ENCODE measurements around the gene TFDP1. TPM values are rescaled to one million over a fixed set of nuclear protein-coding genes. Genes with fewer than 3 reads are reported as not detected.

The TFDP1 gene
- total RNA-seq, 1 experiment from 2014 or later, result 107 TPM

DNA sequence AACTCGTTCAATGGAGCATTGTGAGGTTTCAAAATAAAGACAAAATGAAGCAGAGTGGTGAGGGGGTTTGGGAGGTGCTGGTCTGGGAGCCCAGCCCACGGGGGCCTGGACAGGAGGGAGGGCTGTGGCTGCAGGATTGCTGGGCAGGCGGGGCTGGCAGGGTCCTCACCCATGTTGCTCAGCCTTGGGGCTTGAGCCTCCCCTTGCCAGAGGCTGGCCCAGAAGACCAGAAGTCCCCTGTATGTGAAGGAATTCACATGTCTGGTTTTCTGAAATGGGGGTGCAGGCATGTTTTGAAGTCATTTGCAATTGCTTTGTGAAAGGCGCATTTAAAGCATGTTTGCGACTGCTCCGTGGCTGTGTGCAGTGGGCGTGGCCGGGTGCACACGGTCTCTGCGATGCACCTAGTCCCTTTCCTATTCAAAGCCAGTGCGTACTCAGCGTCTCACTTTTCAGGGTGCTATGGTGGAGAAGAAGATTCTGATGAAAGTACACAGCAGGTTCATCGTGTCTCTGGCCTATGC, 84.7 kb downstream of the TFDP1 start:
- POLR2A ChIA-PET (ENCODE audit: unreplicated experiment), result no interaction called here
- CTCF ChIA-PET, result no interaction called here

DNA sequence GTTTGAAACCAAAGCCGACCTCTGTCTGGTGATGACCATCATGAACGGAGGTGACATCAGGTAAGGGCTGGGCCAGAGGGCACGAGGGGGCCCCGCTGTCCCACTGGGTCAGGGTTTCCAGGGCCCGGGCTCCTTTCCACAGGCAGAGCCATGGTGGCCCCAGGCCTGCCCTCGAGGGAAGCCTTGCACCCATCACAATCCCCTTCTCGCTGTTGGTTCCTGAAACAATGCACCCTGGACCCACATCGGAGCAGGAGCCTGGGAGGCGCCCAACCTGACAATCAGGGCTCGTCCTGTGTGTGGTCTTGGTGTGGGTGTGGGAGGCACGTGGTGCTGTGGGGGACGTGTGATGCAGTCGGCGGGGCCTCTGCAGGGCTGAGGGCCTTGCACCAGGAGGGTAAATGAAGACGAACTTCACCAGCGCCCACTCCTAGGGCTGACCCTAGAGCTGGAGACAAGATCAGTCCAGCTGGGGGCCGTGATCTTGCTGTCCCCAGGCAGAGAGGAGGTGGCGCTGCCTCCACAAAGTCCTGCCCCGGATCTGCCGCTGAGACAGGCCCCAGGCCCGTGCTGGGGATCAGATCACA, 85.3 kb downstream of the TFDP1 start:
- H3K9me2 ChIP-seq (ENCODE audit: insufficient read depth), result no peaks in the 10 kb centered on the region
- TF ChIP-seq, protein P1, sequence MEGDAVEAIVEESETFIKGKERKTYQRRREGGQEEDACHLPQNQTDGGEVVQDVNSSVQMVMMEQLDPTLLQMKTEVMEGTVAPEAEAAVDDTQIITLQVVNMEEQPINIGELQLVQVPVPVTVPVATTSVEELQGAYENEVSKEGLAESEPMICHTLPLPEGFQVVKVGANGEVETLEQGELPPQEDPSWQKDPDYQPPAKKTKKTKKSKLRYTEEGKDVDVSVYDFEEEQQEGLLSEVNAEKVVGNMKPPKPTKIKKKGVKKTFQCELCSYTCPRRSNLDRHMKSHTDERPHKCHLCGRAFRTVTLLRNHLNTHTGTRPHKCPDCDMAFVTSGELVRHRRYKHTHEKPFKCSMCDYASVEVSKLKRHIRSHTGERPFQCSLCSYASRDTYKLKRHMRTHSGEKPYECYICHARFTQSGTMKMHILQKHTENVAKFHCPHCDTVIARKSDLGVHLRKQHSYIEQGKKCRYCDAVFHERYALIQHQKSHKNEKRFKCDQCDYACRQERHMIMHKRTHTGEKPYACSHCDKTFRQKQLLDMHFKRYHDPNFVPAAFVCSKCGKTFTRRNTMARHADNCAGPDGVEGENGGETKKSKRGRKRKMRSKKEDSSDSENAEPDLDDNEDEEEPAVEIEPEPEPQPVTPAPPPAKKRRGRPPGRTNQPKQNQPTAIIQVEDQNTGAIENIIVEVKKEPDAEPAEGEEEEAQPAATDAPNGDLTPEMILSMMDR (conservative IDR thresholded peaks at IDR 0.05), result no peak
- TF ChIP-seq EZH2 (IDR thresholded peaks at IDR 0.05; ENCODE audit: low read depth), result no peak
- H3K9me3 ChIP-seq (ENCODE audit: insufficient read depth, low read depth), result no peaks in the 10 kb centered on the region
- no peak overlapping the region for H3K27ac ChIP-seq
- H3K4me2 ChIP-seq, result no peak overlapping the region
- H3K36me3 ChIP-seq (ENCODE audit: low read depth), result no peaks in the 10 kb centered on the region
- no peaks in the 10 kb centered on the region for H3F3A ChIP-seq (ENCODE audit: insufficient read depth, low read depth)
- BruUV-seq (replicated peaks), result no TSS peak
- H3K4me1 ChIP-seq (replicated peaks; ENCODE audit: insufficient read depth), result no peaks in the 10 kb centered on the region
- CTCF ChIA-PET, result no interaction called here
- POLR2A ChIA-PET (ENCODE audit: unreplicated experiment), result no interaction called here
- H3K27me3 ChIP-seq (ENCODE audit: insufficient read depth, low read depth), result peaks cover 45% of the 10 kb centered on the region
- no peak overlapping the region for H3K4me3 ChIP-seq
- no peaks in the 10 kb centered on the region for H3K79me2 ChIP-seq (ENCODE audit: low read depth)
- intact Hi-C loops (cut with micrococcal nuclease; ENCODE audit: unreplicated experiment), result no loop called here
- DNase-seq, result no peak
- no peak overlapping the region for H2AFZ ChIP-seq
- no peaks in the 10 kb centered on the region for H4K20me1 ChIP-seq (ENCODE audit: insufficient read depth)

More for the DNA sequence above, 84.7 kb downstream of the TFDP1 start:
- Histone ChIP-seq H3K27ac (no peak overlapping the region), H3K4me1 (replicated peaks; ENCODE audit: insufficient read depth) (no peaks in the 10 kb centered on the region), H3K9me2 (ENCODE audit: insufficient read depth) (no peaks in the 10 kb centered on the region), H3K9me3 (ENCODE audit: insufficient read depth, low read depth) (no peaks in the 10 kb centered on the region), H3K36me3 (ENCODE audit: low read depth) (no peaks in the 10 kb centered on the region), H4K20me1 (ENCODE audit: insufficient read depth) (no peaks in the 10 kb centered on the region), H3K79me2 (ENCODE audit: low read depth) (no peaks in the 10 kb centered on the region), H3K27me3 (ENCODE audit: insufficient read depth, low read depth) (peaks cover 50% of the 10 kb centered on the region), H2AFZ (no peak overlapping the region), H3K4me2 (no peak overlapping the region), H3K4me3 (no peak overlapping the region), H3F3A (ENCODE audit: insufficient read depth, low read depth) (no peaks in the 10 kb centered on the region)
- DNase-seq, result no peak
- BruUV-seq (replicated peaks), result no TSS peak
- intact Hi-C loops (cut with micrococcal nuclease; ENCODE audit: unreplicated experiment), result no loop called here
- TF ChIP-seq, protein P1 (conservative IDR thresholded peaks at IDR 0.05), result no peak
- TF ChIP-seq EZH2 (IDR thresholded peaks at IDR 0.05; ENCODE audit: low read depth), result no peak

DNA sequence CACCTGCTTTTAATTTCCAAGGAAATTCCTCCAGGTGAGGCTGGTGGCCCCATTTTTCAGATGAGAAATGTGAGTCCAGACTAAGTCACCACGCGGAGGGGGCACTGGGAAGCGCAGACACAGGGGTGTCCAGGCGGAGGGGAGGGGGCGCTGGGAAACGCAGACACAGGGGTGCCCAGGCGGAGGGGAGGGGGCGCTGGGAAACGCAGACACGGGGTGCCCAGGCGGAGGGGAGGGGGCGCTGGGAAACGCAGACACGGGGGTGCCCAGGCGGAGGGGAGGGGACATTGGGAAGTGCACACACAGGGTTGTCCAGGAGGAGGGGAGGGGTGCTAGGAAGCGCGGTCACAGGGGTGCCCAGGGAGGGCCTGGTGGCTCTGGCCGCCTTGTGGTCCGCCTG, 86.0 kb downstream of the TFDP1 start:
- ChIA-PET POLR2A (ENCODE audit: unreplicated experiment) (no interaction called here), CTCF (no interaction called here)
- H4K20me1 ChIP-seq (ENCODE audit: insufficient read depth), result no peaks in the 10 kb centered on the region
- H3K27me3 ChIP-seq (ENCODE audit: insufficient read depth, low read depth), result peaks cover 39% of the 10 kb centered on the region
- TF ChIP-seq, protein P1 (conservative IDR thresholded peaks at IDR 0.05), result no peak
- TF ChIP-seq EZH2 (IDR thresholded peaks at IDR 0.05; ENCODE audit: low read depth), result no peak
- no peak overlapping the region for H2AFZ ChIP-seq
- no peaks in the 10 kb centered on the region for H3K36me3 ChIP-seq (ENCODE audit: low read depth)
- H3K27ac ChIP-seq, result no peak overlapping the region
- no peak overlapping the region for H3K4me2 ChIP-seq
- DNase-seq, result no peak
- intact Hi-C loops (cut with micrococcal nuclease; ENCODE audit: unreplicated experiment), result no loop called here
- no peak overlapping the region for H3K4me3 ChIP-seq
- no peaks in the 10 kb centered on the region for H3F3A ChIP-seq (ENCODE audit: insufficient read depth, low read depth)
- no peaks in the 10 kb centered on the region for H3K4me1 ChIP-seq (replicated peaks; ENCODE audit: insufficient read depth)
- no TSS peak for BruUV-seq (replicated peaks)
- H3K9me2 ChIP-seq (ENCODE audit: insufficient read depth), result no peaks in the 10 kb centered on the region
- H3K9me3 ChIP-seq (ENCODE audit: insufficient read depth, low read depth), result no peaks in the 10 kb centered on the region
- H3K79me2 ChIP-seq (ENCODE audit: low read depth), result no peaks in the 10 kb centered on the region
